ENCODE data around the gene TMEM121.

DNA sequence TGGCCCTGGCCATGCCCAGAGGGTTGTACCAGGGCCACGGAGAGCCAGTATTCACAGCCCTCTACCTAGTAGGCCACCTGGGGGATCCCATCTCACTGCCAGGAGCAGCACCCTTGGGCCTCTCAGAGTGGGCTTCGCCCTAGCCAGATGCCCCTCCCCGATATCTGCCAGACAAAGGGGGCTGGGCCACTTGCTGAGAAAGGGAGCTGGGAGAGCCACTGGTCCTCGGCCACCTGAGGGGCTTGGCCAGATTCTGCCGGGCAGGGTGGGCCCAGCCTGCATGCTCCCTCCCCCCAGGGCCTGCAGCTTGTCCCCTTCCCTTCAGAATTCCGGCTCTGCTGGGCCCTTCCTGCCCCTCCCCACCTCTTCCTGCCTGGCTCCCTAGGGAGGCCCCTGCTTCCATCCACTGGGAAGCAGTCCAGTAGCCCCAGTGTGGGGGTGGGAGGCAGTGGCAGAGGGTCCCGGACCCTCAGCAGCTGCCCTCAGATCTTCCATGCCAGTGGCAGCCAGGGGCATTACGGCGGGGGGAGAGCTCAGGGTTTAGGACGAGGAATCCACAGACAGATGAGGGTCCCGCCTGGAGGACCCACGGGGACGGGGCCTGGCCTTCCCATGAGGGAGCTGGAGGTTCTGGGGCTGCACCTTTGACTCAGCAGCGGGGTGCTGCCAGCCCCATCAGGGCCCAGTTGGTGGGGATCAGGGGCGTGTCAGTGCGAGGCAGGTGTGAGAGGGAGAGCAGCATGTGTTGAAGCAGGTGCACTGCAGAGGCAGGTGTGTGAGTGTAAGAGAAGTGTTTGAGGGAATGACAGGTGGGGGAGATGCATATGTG is 49.3 kb upstream of the TMEM121 start:
- TF ChIP-seq, protein P1, sequence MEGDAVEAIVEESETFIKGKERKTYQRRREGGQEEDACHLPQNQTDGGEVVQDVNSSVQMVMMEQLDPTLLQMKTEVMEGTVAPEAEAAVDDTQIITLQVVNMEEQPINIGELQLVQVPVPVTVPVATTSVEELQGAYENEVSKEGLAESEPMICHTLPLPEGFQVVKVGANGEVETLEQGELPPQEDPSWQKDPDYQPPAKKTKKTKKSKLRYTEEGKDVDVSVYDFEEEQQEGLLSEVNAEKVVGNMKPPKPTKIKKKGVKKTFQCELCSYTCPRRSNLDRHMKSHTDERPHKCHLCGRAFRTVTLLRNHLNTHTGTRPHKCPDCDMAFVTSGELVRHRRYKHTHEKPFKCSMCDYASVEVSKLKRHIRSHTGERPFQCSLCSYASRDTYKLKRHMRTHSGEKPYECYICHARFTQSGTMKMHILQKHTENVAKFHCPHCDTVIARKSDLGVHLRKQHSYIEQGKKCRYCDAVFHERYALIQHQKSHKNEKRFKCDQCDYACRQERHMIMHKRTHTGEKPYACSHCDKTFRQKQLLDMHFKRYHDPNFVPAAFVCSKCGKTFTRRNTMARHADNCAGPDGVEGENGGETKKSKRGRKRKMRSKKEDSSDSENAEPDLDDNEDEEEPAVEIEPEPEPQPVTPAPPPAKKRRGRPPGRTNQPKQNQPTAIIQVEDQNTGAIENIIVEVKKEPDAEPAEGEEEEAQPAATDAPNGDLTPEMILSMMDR (IDR thresholded peaks at IDR 0.05) = no peak
- TF ChIP-seq POLR2A (IDR thresholded peaks at IDR 0.05) = no peak
- TF ChIP-seq POLR2AphosphoS5 (IDR thresholded peaks at IDR 0.05; ENCODE audit: insufficient read depth in 1 of 2, low read depth in 1 of 2) = no peak
